GM18505 (cell line): Measurements from ENCODE around the gene GTF2H2.
"Not testable (repeated sequence)": the region's sequence is repeated elsewhere in the genome, so short reads cannot be mapped to it uniquely, and the experiment has no call there.

Experiments
- ATAC-seq: cut with Tn5 transposase; IDR thresholded peaks from one replicate; pipeline ENCODE4 v1.9.1; 2021; ENCODE audit not compliant: unreplicated experiment
- POLR2A ChIP-seq: IDR thresholded peaks from 4 replicates; pipeline ENCODE4 v1.6.1; 2011; ENCODE audit warnings: borderline replicate concordance; ENCODE audit not compliant: insufficient read depth, insufficient read length; ENCODE audit errors: extremely low read depth

GTF2H2 gene

GRCh38 chr5:71014176-71014575 is 53.3 kb downstream of the GTF2H2 start:
- no peak for TF ChIP-seq POLR2A
- no peak for ATAC-seq

DNA sequence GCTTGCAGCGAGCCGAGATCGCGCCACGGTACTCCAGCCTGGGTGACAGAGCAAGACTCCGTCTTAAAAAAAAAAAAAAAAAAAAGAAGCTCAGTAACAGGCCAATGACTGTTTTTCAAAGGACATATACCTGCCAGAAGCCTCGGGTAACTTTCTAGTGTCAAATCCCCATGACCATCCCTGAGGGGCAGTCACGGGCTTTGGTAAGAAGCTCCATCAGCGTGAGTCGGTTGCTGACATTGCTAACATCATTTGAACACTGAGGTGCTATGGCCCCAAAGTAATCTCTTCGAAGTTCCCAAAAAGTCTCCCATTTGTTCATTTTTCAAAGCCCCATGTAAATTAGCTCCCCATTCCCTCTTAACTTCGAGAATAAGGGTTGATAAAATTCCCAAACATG is 53.9 kb downstream of the GTF2H2 start:
- ATAC-seq = no peak
- TF ChIP-seq POLR2A = no peak

DNA sequence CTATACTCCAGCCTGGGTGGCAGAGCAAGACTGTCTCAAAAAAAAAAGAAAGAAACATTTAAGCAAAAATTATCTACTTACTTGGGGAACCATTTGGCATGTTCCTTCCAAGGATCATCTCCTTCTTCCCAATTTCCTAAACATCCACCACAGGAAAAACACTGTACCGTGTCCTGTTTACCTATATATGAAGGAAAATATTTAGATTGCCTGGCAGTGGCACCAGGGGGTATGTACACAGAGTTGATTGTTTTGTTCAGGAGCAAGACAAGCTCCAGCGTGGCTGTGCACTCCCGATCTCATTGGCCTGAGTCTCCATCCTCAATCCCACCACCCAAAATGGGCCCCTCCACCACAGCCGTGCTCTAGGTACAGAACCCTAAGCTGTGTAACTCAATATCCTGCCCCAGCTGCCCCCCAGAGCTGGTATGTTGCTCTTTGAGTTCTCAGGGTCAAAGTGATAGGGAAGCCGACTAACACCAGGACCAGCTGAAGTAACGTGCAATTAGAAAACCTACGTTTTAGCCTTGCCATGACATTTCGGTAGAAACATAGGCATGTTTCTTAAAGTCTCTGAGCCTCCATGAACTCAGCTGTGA is 56.2 kb downstream of the GTF2H2 start:
- no peak for TF ChIP-seq POLR2A
- ATAC-seq = no peak

DNA sequence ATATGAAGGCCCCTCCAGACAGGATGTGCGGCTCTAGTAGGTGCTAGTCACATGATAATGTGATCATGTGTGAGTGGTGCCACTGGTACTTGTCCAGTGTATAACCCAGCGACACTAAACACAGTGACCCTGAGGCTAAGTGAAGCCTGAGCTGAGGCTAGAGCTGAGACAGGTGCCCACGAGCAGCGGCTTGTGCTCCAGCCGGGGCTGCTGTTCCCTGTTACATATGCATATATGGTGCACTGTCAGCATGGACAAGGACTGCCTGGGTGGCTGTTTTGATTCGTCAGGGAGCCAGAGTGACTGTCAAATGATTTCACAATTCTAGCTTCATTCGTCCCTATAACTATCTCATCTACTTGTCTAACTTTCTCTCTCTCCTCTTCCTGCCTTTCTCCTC is 60.5 kb downstream of the GTF2H2 start:
- not testable (repeated sequence) for ATAC-seq
